NOMO-1 treated with DMSO at 0.1 percent for 48 hours (cell line): Measurements from ENCODE around the gene NEK11.

Source experiments
- DNase-seq: peaks from one replicate; lab custom pipeline; 2025; ENCODE audit not compliant: unreplicated experiment; lab: John Stamatoyannopoulos, UW

The NEK11 gene

DNA sequence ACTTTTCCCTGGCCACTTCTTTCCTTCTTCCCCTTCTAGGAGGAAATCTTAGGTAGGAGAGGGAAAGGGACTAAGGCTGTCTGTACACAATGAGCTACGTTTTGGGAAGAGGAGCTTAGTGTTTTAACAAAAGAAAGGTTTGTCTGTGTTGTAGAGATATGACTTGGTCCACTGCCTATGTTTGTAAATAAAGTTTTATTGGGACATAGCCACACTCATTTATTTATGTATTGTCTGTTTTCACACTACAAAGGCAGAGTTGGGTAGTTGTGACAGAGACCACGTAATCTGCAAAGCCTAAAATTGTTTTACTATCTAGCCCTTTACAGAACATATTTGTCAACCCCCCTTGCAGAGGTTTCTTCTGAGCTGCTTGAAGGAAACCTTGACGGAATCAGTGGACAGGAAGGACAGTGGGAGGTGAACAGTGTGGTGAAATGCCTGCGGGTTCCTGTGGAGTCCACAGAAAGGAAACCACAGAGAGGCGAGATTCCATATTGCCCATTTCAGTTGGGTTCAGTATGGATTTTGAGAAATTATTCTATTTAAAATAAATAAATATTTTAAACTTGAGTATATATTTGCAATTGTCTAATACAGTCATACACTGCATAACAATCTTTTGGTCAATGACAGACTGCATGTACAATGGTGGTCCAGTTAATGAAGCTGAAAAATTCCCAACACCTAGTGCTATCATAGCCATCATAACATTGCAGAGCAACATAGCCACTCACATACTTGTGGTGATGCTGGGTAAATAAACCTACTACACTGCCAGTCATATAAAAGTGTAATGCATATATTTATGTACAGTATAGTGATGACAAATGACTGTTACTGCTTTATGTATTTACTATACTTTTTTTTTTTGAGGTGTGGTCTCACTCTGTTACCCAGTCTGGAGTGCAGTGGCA is 197.0 kb downstream of the NEK11 start:
- peak; percentile 8 for DNase-seq

DNA sequence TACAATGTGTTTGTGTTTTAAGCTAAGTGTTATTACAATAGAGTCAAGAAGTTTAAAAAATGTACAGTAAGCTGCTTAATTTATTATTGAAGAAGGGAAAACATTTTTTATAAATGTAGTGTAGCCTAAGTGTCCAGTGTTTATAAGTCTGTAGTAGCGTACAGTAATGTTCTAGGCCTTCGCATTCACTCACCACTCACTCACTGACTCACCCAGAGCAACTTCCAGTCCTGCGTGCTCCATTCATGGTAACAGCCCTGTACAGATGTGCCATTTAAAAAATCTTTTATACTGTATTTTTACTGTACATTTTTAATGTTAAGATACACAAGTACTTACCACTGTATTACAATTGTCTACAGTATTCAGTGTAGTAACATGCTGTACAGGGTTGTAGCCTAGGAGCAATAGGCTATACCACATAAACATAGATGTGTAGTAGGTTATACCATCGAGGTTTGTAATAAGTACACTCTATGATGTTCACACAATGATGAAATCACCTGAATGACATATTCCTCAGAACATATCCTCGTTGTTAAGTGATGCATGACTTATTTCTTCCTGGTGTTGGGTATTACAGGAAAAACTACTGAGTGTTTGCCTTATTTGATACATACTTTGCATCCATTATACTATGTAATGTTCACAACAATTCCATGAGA is 198.3 kb downstream of the NEK11 start:
- no peak for DNase-seq

DNA sequence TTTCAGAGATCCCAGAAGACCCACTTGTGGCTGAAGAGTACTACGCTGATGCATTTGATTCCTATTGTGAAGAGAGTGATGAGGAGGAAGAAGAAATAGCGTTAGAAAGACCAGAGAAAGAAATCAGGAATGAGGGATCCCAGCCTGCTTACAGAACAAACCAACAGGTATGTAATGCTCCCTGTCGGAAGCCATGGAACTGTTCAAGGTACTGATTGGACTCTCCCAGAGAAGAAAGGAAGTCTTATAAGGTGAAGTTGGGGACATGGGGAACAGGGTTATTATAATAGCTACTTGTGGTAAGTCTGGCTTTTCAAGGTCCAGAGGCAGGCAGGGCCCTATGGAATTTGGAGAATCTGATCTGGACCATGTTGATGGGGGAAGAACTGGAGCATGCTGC is 201.8 kb downstream of the NEK11 start:
- DNase-seq, result no peak

DNA sequence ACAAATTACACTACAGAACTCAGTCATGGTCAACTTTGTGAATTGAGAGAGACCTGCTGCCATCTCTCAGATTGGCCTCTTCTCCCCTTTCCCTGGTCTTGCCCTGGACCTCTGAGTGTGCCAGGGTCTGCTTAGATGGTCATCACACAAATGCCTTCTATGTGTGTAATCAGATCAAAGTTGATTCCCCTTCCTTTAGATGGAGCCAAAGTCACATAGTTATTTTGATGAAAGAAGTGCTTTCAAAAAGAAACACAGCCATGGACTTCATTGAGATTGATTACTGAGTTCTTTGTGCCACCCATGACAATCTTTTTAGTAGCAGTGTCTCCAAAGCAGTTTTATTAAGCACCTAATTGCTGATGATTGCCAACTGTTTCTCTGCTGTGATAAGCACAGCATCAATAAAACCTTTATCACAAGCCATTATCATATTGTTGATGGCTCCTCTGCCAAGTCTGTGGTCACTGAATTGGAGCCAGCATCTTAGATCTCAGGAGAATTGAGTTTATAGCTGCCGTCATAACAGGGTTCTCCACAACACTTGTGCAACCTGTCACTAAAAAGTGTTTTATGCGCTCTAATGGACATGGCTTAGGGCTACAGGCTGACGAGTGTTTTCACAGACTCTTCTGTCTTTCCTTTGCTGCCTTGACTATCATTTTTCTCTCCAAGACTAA is 205.2 kb downstream of the NEK11 start:
- DNase-seq, result no peak

DNA sequence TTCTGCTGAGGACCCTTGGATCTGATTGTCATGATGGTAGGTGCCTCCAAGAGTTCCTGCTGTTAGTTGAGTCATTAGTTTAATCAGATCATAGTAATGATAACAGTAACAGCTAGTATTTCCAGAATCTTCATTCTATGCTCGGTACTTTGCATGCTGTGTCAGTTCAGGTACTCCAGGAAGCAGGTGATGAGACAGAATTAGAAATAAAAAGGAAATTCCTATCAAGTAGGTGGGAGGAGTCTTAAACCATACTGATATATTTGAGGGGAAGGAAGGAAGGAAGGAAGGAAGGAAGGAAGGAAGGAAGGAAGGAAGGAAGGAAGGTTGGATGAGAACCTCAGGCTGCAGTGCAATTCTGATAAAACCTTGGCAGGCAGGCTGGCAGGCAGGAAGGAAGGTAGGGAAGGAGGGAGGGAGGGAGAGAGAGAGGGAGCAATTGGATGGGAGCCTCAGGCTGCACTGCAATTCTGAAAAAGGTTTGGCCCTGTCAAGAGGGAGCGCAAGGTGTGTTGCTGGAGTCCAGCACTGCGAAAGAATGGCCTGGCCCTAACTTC is 206.1 kb downstream of the NEK11 start:
- DNase-seq, result no peak

DNA sequence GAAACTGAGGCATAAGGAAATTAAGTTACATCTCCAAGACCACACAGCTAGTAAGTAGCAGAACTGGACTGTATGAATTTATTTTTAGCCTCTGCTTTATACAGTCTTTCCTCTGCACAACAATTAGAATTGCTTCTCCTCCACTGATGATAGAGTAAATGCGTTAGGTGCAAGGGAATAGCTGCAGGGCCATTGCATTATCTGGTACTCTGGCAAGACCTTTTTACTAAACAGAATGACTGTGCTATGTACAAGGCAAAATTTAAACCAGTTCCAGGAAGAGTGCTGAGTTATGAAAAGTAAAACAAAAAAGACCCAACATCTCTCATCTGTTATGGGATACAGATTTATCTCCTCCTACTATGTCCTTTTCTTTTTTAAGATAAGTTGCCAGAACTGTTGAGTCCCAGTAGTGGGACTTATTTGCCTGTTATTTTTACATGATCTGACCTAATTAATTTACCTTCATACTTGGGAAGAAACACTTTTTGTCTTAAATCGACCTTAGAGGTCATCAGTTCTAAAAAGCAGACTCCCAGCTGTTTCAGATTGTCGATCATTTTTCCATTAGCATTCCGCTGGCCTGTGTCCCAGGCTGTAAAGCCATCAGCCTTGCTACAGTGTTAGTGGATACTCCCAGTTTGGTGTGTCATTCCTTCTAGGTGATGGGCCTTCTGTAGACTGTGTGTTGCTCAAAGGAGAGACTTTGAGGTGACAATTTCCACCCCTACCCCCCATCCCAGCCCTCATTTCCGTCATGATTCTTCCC is 207.4 kb downstream of the NEK11 start:
- no peak for DNase-seq

DNA sequence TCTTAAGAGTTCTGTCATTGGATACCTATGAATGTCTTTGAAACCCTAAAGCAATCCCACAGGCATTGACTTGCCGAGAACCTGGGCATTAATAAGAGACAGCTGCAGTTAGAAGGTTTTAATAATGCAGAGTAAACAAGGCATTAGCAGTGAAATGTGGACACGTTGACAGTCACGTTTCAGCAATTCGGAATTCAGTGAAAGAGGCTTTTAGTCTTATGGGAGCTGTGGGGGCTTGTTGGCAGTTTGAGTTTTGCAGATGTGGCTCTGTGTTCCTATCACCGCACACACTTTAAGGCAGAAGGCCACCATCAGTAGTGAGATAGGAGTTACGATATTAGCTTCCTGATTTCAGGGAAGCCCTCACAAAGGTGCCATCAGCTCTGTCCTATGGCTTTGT is 209.7 kb downstream of the NEK11 start:
- DNase-seq, result no peak

DNA sequence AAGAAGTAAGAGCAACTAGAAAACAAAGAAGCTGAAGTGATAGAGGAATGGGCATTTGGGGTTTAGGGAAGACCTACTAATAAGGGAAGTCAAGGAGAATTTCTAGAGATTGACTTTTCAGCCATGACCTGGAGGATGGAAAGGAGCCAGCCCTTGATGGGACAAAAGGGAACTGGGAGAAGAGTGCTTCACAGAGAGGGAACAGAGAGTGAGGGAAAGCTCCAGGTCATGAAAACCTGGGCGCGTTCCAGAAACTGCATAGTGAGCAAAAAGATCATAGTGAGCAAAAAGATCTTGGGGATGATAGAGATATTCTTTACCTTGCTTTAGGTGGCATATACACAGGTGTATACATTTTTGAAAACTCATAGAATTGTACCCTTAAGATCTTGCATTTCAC is 211.8 kb downstream of the NEK11 start:
- no peak for DNase-seq

DNA sequence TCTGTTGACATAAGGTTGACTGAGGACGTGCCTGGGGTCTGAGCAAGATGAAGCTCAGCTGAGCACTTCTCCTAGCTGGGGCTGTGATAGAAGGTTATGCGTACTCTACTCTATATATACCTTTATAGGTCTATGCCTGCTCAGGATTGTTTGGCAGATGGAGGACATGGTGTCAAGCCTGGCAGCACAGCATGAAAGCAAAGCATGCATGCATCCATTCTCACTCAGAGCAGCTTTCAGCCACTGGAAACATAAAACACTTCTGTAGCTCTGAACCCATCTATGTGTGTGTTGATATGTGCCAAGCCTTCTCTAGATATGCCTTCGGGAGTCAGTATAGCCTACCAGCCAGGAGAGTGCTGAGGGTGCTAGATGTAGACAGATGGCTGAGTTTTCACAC is 212.6 kb downstream of the NEK11 start:
- no peak for DNase-seq

DNA sequence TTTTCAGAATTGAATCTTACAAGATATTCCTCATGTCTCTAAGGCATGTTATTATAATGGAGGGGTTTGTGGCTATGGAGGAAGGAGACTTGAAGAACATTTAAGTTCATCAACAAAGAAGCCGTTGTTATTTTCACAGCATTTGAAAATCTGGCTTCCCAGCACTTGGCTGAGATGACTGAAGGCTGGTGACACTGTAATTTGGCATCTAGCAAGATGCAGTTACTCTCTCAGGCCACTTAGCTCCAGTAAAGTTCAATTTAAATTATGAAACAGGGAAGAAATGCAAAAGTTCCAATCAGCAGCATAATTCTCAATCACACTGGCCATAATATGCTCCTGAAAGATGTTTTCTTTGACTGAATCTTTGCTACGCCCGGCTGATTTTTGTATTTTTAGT is 215.5 kb downstream of the NEK11 start:
- no peak for DNase-seq

DNA sequence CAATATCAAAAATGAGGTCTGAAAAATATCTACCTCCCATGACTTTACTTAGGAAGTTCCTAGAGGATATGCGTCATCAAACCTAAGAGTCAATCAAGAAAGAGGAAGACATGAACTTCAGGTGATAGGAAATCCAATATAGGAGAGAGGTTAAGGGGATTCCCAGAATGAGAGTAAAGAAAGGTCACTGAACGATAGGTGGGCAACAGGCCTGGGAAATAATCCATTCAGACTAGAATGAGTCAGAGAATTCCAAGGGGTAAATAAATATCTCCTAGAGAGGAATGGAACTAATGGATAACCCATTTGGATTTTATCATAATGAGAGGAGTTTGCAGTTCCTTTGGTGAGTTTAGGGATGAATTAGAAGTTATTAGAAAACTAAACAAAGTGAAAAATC is 223.8 kb downstream of the NEK11 start:
- no peak for DNase-seq

DNA sequence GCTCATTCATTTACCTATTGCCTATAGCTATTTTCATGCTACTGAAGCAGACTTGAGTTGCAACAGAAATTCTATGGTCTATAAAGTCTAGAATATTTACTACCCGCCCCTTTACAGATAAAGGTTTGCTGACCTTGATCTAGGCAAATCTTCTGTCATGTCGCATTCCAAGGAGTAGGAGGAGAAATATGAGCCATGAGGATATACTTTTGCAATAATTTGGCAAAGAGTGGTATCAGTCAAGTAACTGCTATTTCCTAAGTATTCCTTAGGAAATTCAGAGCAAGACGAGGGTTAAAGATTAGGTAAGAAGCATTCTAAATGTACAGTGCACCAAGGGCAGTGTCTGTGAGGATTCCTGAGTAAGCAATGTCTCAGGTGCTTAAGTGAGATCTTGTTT is 233.8 kb downstream of the NEK11 start:
- DNase-seq, result no peak

DNA sequence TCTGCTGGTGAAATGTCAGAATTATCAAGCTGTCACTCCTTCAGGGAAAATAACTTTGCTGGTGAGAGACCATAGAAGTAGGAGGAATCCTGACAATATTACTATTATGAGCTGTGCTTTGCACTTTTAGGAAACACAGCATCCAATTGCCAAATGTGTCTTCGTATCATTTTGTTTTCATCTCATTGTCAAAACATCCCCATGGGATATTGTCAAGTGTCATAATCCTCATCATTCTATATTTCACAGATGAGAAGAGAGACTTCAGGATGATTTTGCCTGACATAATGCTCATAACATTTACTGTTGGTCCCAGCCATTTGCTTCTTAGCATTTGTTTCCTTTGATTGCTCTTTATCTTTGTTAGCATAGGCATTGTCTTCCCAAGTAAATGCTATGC is 234.4 kb downstream of the NEK11 start:
- no peak for DNase-seq

DNA sequence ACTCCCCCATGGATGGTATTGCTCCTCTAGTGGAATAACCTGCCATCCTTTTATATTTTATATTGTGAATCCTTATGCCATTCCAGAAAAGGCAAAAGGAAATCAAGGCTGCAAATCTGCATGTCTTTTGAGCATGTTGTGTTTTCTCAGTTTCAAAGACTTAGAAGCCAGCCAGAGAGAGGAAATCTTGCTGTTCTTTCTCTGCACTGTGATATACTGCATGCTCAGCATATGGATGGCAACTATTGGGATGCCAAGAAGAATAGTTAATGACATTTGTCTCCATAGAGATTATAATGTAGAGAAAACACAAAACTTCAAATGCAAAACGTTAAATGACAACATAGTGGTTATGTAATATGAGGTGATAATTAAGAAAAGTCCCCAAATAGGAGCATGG is 248.9 kb downstream of the NEK11 start:
- DNase-seq, result no peak

DNA sequence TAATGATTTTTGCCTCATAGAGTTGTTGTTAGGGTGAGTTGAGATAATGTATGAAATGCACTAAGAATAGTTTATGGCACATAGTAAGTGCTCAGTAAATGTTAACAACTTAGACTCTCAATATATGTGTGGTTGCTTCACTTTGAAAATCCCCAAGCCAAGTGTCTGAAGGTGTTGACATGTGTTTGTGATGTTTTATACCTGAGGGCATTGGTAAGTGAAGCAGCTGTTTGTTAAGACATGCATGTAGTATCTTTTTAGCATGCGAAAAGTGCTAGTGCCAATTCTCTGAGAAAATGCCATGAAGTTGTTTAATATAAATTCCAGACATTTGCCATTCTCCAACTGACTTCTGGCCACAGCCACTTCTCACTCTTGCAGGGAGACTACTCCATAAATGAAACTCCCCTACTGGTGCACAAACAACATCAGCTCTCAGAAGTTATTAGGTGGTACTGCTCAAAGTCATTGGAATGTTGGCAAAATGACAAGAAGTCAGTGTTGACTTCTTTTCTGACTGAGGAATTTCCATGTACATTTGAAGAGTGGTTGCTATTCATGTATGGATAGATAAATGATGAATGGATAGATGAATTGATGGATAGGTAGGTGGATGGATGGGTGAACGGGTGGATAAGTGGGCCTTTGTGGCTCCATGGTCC is 251.3 kb downstream of the NEK11 start:
- no peak for DNase-seq

DNA sequence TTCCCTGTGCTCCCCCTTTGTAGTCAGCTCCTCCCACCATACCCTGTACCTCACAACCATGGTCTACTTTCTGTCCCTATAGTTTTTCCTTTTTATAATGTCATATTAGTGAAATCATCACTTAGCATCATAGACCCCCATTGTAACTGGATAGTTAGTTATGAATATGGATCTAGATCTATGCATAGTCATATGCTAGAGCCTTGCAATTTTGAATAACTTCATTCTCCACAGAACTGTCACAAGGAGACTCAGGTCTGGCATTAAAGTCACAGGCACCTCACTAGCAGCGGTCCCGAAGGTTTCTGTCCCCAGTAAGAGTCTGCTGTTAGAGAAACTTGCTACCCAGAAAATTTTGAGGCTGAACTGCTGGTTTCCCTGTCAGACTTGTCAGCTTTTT is 252.9 kb downstream of the NEK11 start:
- no peak for DNase-seq

DNA sequence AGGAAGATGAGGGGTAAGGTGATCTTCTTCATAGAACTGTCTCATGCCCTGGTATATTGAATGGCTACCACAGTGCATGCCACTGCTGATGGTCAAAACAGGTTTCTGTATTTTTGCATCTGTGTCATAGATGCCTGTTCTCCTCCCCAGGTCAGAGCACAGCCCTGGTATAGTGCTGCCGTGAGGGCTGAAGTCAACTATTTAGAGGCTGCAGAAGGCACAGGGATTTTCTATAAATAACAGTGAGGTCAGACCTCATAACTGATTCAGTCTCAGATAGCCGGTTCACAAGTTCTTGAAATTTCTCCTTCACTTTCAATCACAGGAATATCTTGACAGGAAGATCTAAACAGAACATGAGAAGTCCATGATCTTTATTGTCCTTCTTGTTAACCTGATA is 255.7 kb downstream of the NEK11 start:
- no peak for DNase-seq

DNA sequence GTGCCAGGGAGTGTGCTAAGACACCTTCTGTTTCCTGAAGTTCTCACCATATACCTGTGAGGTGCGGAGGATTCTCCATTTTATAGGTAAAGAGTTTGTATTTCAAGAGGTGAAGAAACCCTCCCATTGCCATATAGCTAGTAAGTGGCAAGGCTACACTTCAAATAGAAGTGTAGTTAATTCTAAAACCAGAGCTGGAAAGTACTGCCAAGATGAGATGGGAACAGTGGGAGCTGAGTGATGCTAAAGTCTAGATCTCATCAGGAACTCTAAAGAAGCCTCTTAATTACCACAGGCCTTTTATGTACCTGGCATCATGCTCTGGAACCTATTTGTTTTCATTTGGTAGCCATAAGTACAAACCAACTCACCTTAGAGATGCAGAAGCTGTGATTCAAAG is 256.3 kb downstream of the NEK11 start:
- no peak for DNase-seq

DNA sequence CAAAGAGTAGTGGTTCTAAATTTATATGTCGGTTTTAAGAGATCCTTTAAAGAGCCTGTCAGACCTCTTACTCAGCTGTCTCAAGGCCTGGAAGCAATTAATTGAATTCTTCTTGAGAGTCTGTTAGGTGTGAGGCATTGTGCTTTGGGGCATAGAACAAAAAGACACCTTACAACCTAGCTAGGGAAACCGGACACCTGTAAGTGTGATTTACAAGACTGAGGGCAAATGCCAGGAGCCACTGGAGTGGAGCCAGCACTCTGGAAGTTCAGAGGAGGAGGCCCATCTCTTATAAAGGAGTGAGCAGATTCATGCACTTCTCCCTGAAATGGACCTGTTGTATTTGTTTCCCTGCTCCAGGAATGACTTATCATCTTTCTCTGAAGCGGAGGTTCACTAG is 257.2 kb downstream of the NEK11 start:
- no peak for DNase-seq

DNA sequence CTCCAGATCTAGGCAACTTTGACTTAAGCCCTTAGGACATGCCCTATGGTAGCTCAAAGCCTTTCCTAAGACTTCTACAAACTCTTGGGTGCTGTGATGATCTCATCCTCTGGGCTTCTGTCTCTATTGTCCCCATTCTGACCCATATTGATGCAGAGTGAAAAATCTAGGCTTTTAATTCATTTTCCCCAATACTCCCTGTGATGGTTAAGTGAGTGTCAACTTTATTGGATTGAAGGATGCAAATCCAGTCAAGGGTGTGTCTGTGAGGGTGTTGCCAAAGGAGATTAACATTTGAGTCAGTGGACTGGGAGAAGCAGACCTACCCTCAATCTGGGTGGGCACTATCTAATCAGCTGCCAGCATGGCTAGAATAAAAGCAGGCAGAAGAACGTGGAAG is 257.6 kb downstream of the NEK11 start:
- DNase-seq, result no peak
